Measurements from ENCODE around the gene MSI2.

MSI2 gene

GRCh38 chr17:57684711-57685498 is 428.6 kb downstream of the MSI2 start:
- peaks cover 8 to 27% of the 10 kb centered on the region in 2 donors for H3K36me3 ChIP-seq (replicated peaks in 1 of 2; ENCODE audit: control insufficient read depth in 2 of 2, insufficient read depth in 2 of 2, low read length in 2 of 2)
- H3K79me1 ChIP-seq (ENCODE audit: low read depth, low read length) = no peaks in the 10 kb centered on the region
- H3K27me3 ChIP-seq (ENCODE audit: control insufficient read depth in 3 of 3, insufficient read depth in 3 of 3, low read depth in 1 of 3, low read length in 3 of 3) = no peaks in the 10 kb centered on the region
- H2BK5ac ChIP-seq (ENCODE audit: low read length) = no peak overlapping the region
- no peak overlapping the region for H2BK15ac ChIP-seq (ENCODE audit: low read length)
- no peak overlapping the region for H2BK120ac ChIP-seq (ENCODE audit: low read depth, low read length)
- H3K4me2 ChIP-seq (ENCODE audit: insufficient read depth, low read length, poor library complexity, severe bottlenecking) = no peak overlapping the region
- H3K4me1 ChIP-seq (ENCODE audit: control insufficient read depth in 2 of 2, insufficient read depth in 1 of 2, low read depth in 1 of 2, low read length in 2 of 2) = peaks cover 0 to under 1% of the 10 kb centered on the region in 2 donors
- no peak overlapping the region for H3K4me3 ChIP-seq (ENCODE audit: low read length in 2 of 2)
- H2AFZ ChIP-seq (ENCODE audit: low read length) = no peak overlapping the region
- H3K23ac ChIP-seq (ENCODE audit: low read depth, low read length, poor library complexity) = no peak overlapping the region
- DNase-seq (ENCODE audit: low spot score) = no peak
- no peak overlapping the region for H2AK5ac ChIP-seq (ENCODE audit: low read depth, low read length)
- WGBS, 2 donors (ENCODE audit: extremely low coverage in 2 of 2, insufficient read length in 2 of 2, insufficient replicate concordance in 1 of 2) = no CpG with 5 or more reads among the region's 13 CpGs
- no peak overlapping the region for H2BK12ac ChIP-seq (ENCODE audit: low read length)
- H4K91ac ChIP-seq (ENCODE audit: low read depth, low read length, poor library complexity) = no peak overlapping the region
- no peak overlapping the region for H3K14ac ChIP-seq (ENCODE audit: low read length)
- no peak overlapping the region for H3K4ac ChIP-seq (ENCODE audit: low read length)
- no peak overlapping the region for H3K27ac ChIP-seq (replicated peaks; ENCODE audit: low read length)
- no peak overlapping the region for H3K9ac ChIP-seq (ENCODE audit: low read depth, low read length, poor library complexity)
- peaks cover 6 to 7% of the 10 kb centered on the region in 2 donors for H3K9me3 ChIP-seq (replicated peaks in 1 of 2; ENCODE audit: control insufficient read depth in 2 of 2, insufficient read depth in 1 of 2, low read depth in 1 of 2, low read length in 2 of 2)
- no peak overlapping the region for H3K18ac ChIP-seq (ENCODE audit: low read length)
- no peak overlapping the region for H4K8ac ChIP-seq (ENCODE audit: low read depth, low read length)

GRCh38 chr17:57685499-57686132 is 429.3 kb downstream of the MSI2 start:
- Histone ChIP-seq H2BK12ac (ENCODE audit: low read length) (no peak overlapping the region), H3K4me1 (ENCODE audit: control insufficient read depth in 2 of 2, insufficient read depth in 1 of 2, low read depth in 1 of 2, low read length in 2 of 2) (no peaks in the 10 kb centered on the region), H2BK5ac (ENCODE audit: low read length) (no peak overlapping the region), H4K8ac (ENCODE audit: low read depth, low read length) (no peak overlapping the region), H3K27ac (replicated peaks; ENCODE audit: low read length) (no peak overlapping the region), H2AFZ (ENCODE audit: low read length) (no peak overlapping the region), H4K91ac (ENCODE audit: low read depth, low read length, poor library complexity) (no peak overlapping the region), H2AK5ac (ENCODE audit: low read depth, low read length) (no peak overlapping the region), H3K27me3 (ENCODE audit: control insufficient read depth in 3 of 3, insufficient read depth in 3 of 3, low read depth in 1 of 3, low read length in 3 of 3) (no peaks in the 10 kb centered on the region), H3K9me3 (replicated peaks in 1 of 2; ENCODE audit: control insufficient read depth in 2 of 2, insufficient read depth in 1 of 2, low read depth in 1 of 2, low read length in 2 of 2) (peaks cover 6 to 7% of the 10 kb centered on the region in 2 donors), H3K14ac (ENCODE audit: low read length) (no peak overlapping the region), H3K4me3 (ENCODE audit: low read length in 2 of 2) (peak overlapping the region in 1 of 2 donors; percentile 1), H3K79me1 (ENCODE audit: low read depth, low read length) (no peaks in the 10 kb centered on the region), H3K9ac (ENCODE audit: low read depth, low read length, poor library complexity) (no peak overlapping the region), H3K18ac (ENCODE audit: low read length) (no peak overlapping the region), H2BK15ac (ENCODE audit: low read length) (no peak overlapping the region), H3K4ac (ENCODE audit: low read length) (no peak overlapping the region), H3K36me3 (replicated peaks in 1 of 2; ENCODE audit: control insufficient read depth in 2 of 2, insufficient read depth in 2 of 2, low read length in 2 of 2) (peaks cover 8 to 27% of the 10 kb centered on the region in 2 donors), H3K4me2 (ENCODE audit: insufficient read depth, low read length, poor library complexity, severe bottlenecking) (no peak overlapping the region), H3K23ac (ENCODE audit: low read depth, low read length, poor library complexity) (no peak overlapping the region), H2BK120ac (ENCODE audit: low read depth, low read length) (no peak overlapping the region)
- no CpG with 5 or more reads among the region's 7 CpGs for WGBS, 2 donors (ENCODE audit: extremely low coverage in 2 of 2, insufficient read length in 2 of 2, insufficient replicate concordance in 1 of 2)
- no peak for DNase-seq (ENCODE audit: low spot score)

- Histone ChIP-seq H3K4me3 (ENCODE audit: low read length in 2 of 2) (no peak overlapping the region), H2AFZ (ENCODE audit: low read length) (no peak overlapping the region), H3K4ac (ENCODE audit: low read length) (no peak overlapping the region), H4K91ac (ENCODE audit: low read depth, low read length, poor library complexity) (no peak overlapping the region), H2BK5ac (ENCODE audit: low read length) (no peak overlapping the region), H2BK15ac (ENCODE audit: low read length) (no peak overlapping the region), H3K9me3 (replicated peaks in 1 of 2; ENCODE audit: control insufficient read depth in 2 of 2, insufficient read depth in 1 of 2, low read depth in 1 of 2, low read length in 2 of 2) (peaks cover 7 to 13% of the 10 kb centered on the region in 2 donors), H3K79me1 (ENCODE audit: low read depth, low read length) (no peaks in the 10 kb centered on the region), H3K27ac (replicated peaks; ENCODE audit: low read length) (no peak overlapping the region), H3K23ac (ENCODE audit: low read depth, low read length, poor library complexity) (no peak overlapping the region), H3K36me3 (replicated peaks in 1 of 2; ENCODE audit: control insufficient read depth in 2 of 2, insufficient read depth in 2 of 2, low read length in 2 of 2) (peaks cover 6 to 24% of the 10 kb centered on the region in 2 donors), H4K8ac (ENCODE audit: low read depth, low read length) (no peak overlapping the region), H3K9ac (ENCODE audit: low read depth, low read length, poor library complexity) (no peak overlapping the region), H3K27me3 (ENCODE audit: control insufficient read depth in 3 of 3, insufficient read depth in 3 of 3, low read depth in 1 of 3, low read length in 3 of 3) (no peaks in the 10 kb centered on the region), H3K4me1 (ENCODE audit: control insufficient read depth in 2 of 2, insufficient read depth in 1 of 2, low read depth in 1 of 2, low read length in 2 of 2) (no peaks in the 10 kb centered on the region), H2BK12ac (ENCODE audit: low read length) (no peak overlapping the region), H2AK5ac (ENCODE audit: low read depth, low read length) (no peak overlapping the region), H2BK120ac (ENCODE audit: low read depth, low read length) (no peak overlapping the region), H3K14ac (ENCODE audit: low read length) (no peak overlapping the region), H3K4me2 (ENCODE audit: insufficient read depth, low read length, poor library complexity, severe bottlenecking) (no peak overlapping the region), H3K18ac (ENCODE audit: low read length) (no peak overlapping the region)
- DNase-seq (ENCODE audit: low spot score) = no peak
Observed at GRCh38 chr17:57687642-57688041, 431.3 kb downstream of the MSI2 start.

- H4K8ac ChIP-seq (ENCODE audit: low read depth, low read length) = no peak overlapping the region
- no peak overlapping the region for H3K4ac ChIP-seq (ENCODE audit: low read length)
- H2BK15ac ChIP-seq (ENCODE audit: low read length) = no peak overlapping the region
- no peak for DNase-seq (ENCODE audit: low spot score)
- no peak overlapping the region for H2BK120ac ChIP-seq (ENCODE audit: low read depth, low read length)
- no peak overlapping the region for H3K4me3 ChIP-seq (ENCODE audit: low read length in 2 of 2)
- H2AFZ ChIP-seq (ENCODE audit: low read length) = no peak overlapping the region
- H3K9me3 ChIP-seq (replicated peaks in 1 of 2; ENCODE audit: control insufficient read depth in 2 of 2, insufficient read depth in 1 of 2, low read depth in 1 of 2, low read length in 2 of 2) = peaks cover 7 to 27% of the 10 kb centered on the region in 2 donors
- H2AK5ac ChIP-seq (ENCODE audit: low read depth, low read length) = no peak overlapping the region
- H3K27ac ChIP-seq (replicated peaks; ENCODE audit: low read length) = no peak overlapping the region
- H3K4me2 ChIP-seq (ENCODE audit: insufficient read depth, low read length, poor library complexity, severe bottlenecking) = no peak overlapping the region
- H3K79me1 ChIP-seq (ENCODE audit: low read depth, low read length) = no peaks in the 10 kb centered on the region
- H3K14ac ChIP-seq (ENCODE audit: low read length) = no peak overlapping the region
- no peak overlapping the region for H4K91ac ChIP-seq (ENCODE audit: low read depth, low read length, poor library complexity)
- no peak overlapping the region for H3K18ac ChIP-seq (ENCODE audit: low read length)
- no peak overlapping the region for H3K23ac ChIP-seq (ENCODE audit: low read depth, low read length, poor library complexity)
- no peaks in the 10 kb centered on the region for H3K27me3 ChIP-seq (ENCODE audit: control insufficient read depth in 3 of 3, insufficient read depth in 3 of 3, low read depth in 1 of 3, low read length in 3 of 3)
- H2BK5ac ChIP-seq (ENCODE audit: low read length) = no peak overlapping the region
- peaks cover 5 to 14% of the 10 kb centered on the region in 2 donors for H3K36me3 ChIP-seq (replicated peaks in 1 of 2; ENCODE audit: control insufficient read depth in 2 of 2, insufficient read depth in 2 of 2, low read length in 2 of 2)
- H3K4me1 ChIP-seq (ENCODE audit: control insufficient read depth in 2 of 2, insufficient read depth in 1 of 2, low read depth in 1 of 2, low read length in 2 of 2) = no peaks in the 10 kb centered on the region
- no CpG with 5 or more reads among the region's 3 CpGs for WGBS, 2 donors (ENCODE audit: extremely low coverage in 2 of 2, insufficient read length in 2 of 2, insufficient replicate concordance in 1 of 2)
- no peak overlapping the region for H2BK12ac ChIP-seq (ENCODE audit: low read length)
- no peak overlapping the region for H3K9ac ChIP-seq (ENCODE audit: low read depth, low read length, poor library complexity)
Observed at GRCh38 chr17:57689254-57689653, 432.9 kb downstream of the MSI2 start.

Measured in neuronal stem cell (in vitro differentiated cells).